GM12873 (cell line): Measurements from ENCODE around the gene EIF3A.

ENCODE experiments used
- TF ChIP-seq, protein P1 (sequence below): IDR thresholded peaks from 2 replicates; pipeline ENCODE4 v1.5.1; 2012; ENCODE audit warnings: low read depth, mild to moderate bottlenecking, moderate library complexity, low read length, control low read depth; ENCODE audit not compliant: insufficient read depth; ENCODE audit errors: missing control alignments

Gene EIF3A

DNA sequence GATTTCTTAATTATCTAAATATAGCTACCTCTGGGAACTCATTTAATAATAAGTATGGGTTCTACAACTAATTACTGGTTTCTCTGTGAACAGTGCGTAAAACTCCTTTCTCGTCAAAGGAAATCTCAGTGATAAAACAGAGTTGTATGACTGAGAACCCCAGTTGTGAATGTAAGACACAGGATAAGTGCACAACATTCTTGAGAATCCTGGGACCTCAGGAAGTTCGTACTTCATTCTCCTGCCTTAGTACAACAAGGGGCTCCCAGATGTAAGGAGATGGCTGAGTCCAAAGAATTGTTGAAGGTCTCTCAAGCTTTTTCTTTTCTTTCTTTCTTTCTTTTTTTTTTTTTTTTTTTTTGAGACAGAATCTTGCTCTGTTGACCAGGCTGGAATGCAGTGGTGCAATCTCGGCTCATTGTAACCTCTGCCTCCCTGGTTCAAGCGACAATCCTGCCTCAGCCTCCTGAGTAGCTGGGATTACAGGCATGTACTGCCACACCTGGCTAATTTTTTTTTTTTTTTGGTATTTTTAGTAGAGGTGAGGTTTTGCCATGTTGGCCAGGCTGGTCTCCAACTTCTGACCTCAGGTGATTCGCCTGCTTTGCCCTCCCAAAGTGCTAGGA is 35.8 kb upstream of the EIF3A start:
- TF ChIP-seq, protein P1, sequence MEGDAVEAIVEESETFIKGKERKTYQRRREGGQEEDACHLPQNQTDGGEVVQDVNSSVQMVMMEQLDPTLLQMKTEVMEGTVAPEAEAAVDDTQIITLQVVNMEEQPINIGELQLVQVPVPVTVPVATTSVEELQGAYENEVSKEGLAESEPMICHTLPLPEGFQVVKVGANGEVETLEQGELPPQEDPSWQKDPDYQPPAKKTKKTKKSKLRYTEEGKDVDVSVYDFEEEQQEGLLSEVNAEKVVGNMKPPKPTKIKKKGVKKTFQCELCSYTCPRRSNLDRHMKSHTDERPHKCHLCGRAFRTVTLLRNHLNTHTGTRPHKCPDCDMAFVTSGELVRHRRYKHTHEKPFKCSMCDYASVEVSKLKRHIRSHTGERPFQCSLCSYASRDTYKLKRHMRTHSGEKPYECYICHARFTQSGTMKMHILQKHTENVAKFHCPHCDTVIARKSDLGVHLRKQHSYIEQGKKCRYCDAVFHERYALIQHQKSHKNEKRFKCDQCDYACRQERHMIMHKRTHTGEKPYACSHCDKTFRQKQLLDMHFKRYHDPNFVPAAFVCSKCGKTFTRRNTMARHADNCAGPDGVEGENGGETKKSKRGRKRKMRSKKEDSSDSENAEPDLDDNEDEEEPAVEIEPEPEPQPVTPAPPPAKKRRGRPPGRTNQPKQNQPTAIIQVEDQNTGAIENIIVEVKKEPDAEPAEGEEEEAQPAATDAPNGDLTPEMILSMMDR: no peak

GRCh38 chr10:119115926-119116325 is 35.3 kb upstream of the EIF3A start:
- TF ChIP-seq, protein P1: no peak

DNA sequence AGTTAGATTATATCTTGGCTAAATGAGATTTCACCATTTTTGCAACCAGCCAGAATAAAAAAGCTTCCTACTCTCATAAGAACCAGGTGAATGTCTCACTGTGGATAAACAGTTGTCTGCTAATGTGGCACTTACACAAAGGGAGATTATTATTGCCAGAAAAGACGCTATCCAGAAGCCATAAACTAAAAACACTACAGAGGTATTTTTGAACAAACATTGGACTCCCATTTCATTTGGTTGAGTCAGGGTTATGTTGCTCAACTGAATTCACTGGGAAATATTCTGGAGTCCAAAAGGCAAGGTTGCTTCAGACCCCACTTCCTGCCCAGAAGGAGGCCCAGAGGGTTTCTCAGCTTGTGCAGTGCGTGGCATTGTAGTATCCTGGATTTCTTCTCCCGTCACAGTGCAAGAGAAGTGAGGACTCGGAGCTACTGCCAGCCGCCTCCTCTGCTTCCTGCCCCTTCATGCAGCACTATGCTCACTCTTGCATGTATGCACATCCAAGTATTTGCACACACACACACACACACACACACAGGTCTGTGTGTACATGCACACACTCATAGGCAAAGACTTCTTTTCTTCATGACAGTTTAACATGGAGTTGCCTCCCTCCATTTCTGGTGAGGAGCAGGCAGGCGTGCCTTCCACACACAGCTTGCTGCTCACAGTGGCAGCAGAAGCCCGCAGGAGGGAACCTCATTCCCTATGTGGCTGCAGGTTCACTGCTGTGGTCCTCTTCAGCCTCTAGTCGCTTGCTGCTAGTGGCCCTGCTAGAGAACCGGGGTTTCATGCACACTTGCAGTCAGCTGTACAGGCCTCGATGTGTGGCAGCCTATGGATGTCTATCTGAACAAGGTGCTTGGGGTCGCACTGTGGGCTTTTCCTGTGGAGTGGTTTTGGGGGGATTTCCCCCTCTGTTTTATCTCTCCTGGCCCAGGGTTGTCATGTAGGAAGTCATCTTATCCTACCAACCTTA is 33.4 kb upstream of the EIF3A start:
- TF ChIP-seq, protein P1: no peak

DNA sequence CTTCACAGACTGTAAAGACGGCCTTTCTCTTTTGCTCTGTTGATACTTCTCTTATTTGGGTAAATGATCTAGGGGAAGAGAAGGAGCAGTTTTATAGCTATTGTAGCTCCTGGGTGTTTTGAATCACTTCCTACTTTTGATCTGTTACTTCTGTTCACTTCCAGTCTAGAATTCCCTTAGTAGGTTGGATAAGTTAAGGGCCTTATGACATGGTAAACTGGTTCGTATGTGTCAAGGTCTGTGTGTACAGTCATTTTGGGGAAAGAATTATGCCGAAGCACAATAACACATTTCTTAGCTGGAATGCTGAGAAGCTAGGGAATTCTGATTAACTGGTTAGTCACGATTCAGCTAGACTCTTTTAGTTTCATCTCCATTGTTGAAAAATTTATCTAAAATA is 31.4 kb upstream of the EIF3A start:
- TF ChIP-seq, protein P1: no peak

GRCh38 chr10:119105155-119105554 is 24.5 kb upstream of the EIF3A start:
- TF ChIP-seq, protein P1: no peak

DNA sequence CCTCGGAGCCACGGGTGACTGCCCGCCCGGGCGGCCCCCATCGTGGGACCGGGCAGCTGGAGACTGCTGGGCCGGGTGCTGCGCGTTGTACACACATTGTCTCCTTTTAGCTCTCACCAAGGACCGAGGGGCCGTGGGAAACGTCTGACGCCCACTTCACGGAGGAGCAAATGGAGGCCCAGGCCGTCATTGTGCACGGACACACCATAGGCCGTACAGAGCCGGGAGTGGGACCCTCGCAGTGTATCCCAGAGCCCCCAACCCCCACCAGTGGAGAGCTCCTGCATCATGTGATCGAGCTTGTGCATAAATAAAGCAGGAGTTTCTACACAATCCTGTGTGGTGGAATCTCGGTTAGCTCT is 24.0 kb upstream of the EIF3A start:
- TF ChIP-seq, protein P1: no peak

- TF ChIP-seq, protein P1: no peak
Measured at GRCh38 chr10:119103903-119104653, 23.5 kb upstream of the EIF3A start, which contains the start of gene DENND10. TSS of gene DENND10 (plus strand) at chr10:119104113. CDS start at chr10:119104143, 30 bp downstream.
